ENCODE results near the gene FBXO46.
A peak's percentile ranks its signal among the peaks of the same experiment; 100 is the strongest.

FBXO46 gene

DNA sequence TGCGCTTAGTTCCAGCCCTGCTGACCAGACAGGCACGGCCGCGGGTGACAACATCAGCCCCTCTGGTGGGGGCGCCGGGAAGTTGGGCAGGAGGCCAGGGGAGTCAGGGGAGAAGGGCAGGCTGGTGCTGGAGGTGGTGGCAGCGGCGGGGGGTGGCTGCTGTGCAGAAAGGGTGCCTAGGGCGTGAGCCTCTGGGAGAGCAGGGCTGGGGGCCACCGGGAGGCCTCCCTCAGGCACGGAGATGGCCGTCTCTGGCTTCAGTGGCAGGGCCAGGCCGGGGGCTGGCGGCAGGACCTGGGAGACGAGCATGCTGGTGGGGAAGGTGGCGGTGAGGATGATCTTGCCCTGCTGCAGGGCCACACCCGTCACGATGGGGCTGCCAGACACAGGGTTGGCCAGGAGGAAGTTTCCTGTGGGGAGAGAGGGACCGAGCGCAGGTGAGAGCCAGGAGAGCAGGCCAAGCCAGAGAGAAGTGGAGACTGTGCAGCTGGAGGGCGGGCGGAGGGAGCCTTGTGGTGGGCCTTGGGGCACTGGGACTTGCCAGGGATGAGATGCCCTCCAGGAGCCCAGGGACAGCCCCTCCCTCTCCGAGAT lies 35.1 kb upstream of the FBXO46 start:
- peak overlapping the region; percentile 93 for H3K27ac ChIP-seq (ENCODE audit: low read length)
- H3K27me3 ChIP-seq (ENCODE audit: control insufficient read depth in 1 of 2, insufficient read depth in 2 of 2, low read length in 2 of 2) = no peaks in the 10 kb centered on the region
- H3K9me3 ChIP-seq (ENCODE audit: control insufficient read depth in 2 of 2, low read length in 2 of 2) = no peaks in the 10 kb centered on the region
- H3K4me3 ChIP-seq (ENCODE audit: low read length in 2 of 2) = peak overlapping the region in 1 of 2 donors; percentile 91
- peak overlapping the region; percentile 29 to 87 for H3K9ac ChIP-seq (ENCODE audit: low read length in 2 of 2)
- H3K36me3 ChIP-seq (ENCODE audit: control insufficient read depth in 2 of 2, insufficient read depth in 2 of 2, low read length in 2 of 2) = no peaks in the 10 kb centered on the region
- peaks cover 64% of the 10 kb centered on the region for H3K4me1 ChIP-seq (ENCODE audit: control insufficient read depth, insufficient read depth, low read length)

DNA sequence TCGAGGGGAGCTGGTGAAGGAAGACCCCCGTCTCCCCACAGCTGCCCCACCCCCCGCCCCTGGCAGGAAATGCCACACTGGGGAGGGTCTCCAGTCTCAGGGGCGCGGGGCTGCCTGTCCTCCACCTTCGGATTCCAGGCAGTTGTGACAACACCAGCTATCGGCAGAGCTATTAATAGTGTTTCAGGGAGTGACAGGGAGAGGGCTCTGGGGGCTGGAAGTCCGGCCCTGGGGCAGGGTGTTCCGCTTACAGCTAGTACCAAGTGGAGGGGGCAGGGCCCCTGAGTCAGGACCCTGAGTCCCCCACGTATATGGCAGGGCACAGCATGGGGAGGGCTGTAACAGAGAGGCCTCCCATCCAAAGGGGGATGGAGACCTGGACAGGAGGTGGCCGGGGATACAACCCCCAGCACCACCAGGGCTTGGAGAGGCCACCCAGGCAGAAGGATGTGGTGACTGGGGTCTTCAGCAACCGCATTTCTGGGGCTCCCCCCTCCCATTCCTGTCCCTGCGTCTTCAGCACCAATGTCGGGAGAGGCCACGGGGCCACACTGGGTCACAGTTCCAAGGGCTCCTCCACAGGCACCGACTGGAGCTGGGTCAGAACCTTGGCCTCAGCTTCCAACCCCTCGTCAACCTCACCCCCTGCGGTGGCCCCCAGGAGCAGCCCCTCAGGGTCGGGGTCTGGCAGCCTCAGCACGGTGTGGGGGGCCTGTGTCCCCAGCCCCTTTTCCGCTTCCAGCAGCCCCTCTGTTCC lies 34.4 kb upstream of the FBXO46 start:
- H3K27me3 ChIP-seq (ENCODE audit: control insufficient read depth in 1 of 2, insufficient read depth in 2 of 2, low read length in 2 of 2) = no peaks in the 10 kb centered on the region
- peak overlapping the region; percentile 93 for H3K27ac ChIP-seq (ENCODE audit: low read length)
- H3K4me1 ChIP-seq (ENCODE audit: control insufficient read depth, insufficient read depth, low read length) = peaks cover 58% of the 10 kb centered on the region
- no peaks in the 10 kb centered on the region for H3K9me3 ChIP-seq (ENCODE audit: control insufficient read depth in 2 of 2, low read length in 2 of 2)
- no peaks in the 10 kb centered on the region for H3K36me3 ChIP-seq (ENCODE audit: control insufficient read depth in 2 of 2, insufficient read depth in 2 of 2, low read length in 2 of 2)
- H3K9ac ChIP-seq (ENCODE audit: low read length in 2 of 2) = peak overlapping the region; percentile 17 to 29
- peak overlapping the region in 1 of 2 donors; percentile 91 for H3K4me3 ChIP-seq (ENCODE audit: low read length in 2 of 2)

DNA sequence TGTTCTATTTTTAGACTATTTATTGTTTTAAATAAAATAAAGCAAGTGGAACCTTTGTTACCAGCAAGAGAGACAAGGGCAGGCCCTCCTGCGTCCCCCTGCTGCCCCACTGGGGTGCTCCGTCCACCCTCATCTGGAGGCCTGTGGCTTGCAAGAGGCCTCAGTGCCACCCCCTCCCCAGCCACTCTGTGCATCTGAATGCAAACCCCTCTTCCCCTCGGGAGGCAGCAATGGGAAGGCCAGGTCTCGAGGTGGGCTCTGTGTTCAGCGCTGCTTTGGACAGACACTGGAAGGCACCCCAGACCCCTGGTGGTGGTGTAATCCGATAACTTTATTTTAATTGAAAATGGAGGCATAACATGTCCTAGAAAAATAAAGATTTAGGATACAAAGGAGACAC lies 33.8 kb upstream of the FBXO46 start:
- H3K9me3 ChIP-seq (ENCODE audit: control insufficient read depth in 2 of 2, low read length in 2 of 2) = no peaks in the 10 kb centered on the region
- no peaks in the 10 kb centered on the region for H3K36me3 ChIP-seq (ENCODE audit: control insufficient read depth in 2 of 2, insufficient read depth in 2 of 2, low read length in 2 of 2)
- no peaks in the 10 kb centered on the region for H3K27me3 ChIP-seq (ENCODE audit: control insufficient read depth in 1 of 2, insufficient read depth in 2 of 2, low read length in 2 of 2)
- peaks cover 52% of the 10 kb centered on the region for H3K4me1 ChIP-seq (ENCODE audit: control insufficient read depth, insufficient read depth, low read length)
- H3K27ac ChIP-seq (ENCODE audit: low read length) = peak overlapping the region; percentile 93
- H3K4me3 ChIP-seq (ENCODE audit: low read length in 2 of 2) = peak overlapping the region; percentile 43 to 55
- H3K9ac ChIP-seq (ENCODE audit: low read length in 2 of 2) = peak overlapping the region in 1 of 2 donors; percentile 44

DNA sequence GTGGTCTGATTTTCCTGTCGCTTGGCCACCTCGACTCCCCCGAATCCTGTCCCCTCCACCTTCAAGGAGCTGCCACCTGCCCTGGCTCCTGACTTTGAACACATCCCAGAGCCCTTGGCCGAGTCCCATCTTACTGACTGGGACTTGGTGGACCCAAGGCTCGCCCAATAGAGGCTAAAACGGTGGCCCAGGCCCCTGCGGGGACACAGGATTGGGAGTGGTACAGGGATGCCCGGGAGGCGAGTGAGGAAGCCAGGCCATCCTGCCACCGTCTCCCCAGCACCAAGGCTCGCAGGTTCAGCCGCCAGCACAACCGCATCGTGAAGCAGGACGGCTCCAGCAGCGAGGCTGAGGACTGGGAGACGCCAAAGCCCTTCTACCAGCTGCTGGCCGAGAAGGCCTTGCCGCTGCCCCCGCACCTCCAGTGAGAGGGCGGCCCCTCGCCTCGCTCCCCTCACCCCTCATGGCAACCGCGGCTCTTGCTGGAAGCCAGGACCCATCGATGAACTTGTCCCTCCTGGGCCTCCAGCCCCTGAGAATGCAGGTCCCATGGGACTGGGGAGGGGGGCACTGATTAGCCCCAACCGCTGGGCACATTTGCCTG lies 33.1 kb upstream of the FBXO46 start:
- Histone ChIP-seq H3K27me3 (ENCODE audit: control insufficient read depth in 1 of 2, insufficient read depth in 2 of 2, low read length in 2 of 2) (no peaks in the 10 kb centered on the region), H3K9ac (ENCODE audit: low read length in 2 of 2) (peak overlapping the region; percentile 44 to 51), H3K4me1 (ENCODE audit: control insufficient read depth, insufficient read depth, low read length) (peaks cover 52% of the 10 kb centered on the region), H3K4me3 (ENCODE audit: low read length in 2 of 2) (peak overlapping the region; percentile 55 to 59), H3K9me3 (ENCODE audit: control insufficient read depth in 2 of 2, low read length in 2 of 2) (no peaks in the 10 kb centered on the region), H3K36me3 (ENCODE audit: control insufficient read depth in 2 of 2, insufficient read depth in 2 of 2, low read length in 2 of 2) (no peaks in the 10 kb centered on the region), H3K27ac (ENCODE audit: low read length) (peak overlapping the region; percentile 93)

DNA sequence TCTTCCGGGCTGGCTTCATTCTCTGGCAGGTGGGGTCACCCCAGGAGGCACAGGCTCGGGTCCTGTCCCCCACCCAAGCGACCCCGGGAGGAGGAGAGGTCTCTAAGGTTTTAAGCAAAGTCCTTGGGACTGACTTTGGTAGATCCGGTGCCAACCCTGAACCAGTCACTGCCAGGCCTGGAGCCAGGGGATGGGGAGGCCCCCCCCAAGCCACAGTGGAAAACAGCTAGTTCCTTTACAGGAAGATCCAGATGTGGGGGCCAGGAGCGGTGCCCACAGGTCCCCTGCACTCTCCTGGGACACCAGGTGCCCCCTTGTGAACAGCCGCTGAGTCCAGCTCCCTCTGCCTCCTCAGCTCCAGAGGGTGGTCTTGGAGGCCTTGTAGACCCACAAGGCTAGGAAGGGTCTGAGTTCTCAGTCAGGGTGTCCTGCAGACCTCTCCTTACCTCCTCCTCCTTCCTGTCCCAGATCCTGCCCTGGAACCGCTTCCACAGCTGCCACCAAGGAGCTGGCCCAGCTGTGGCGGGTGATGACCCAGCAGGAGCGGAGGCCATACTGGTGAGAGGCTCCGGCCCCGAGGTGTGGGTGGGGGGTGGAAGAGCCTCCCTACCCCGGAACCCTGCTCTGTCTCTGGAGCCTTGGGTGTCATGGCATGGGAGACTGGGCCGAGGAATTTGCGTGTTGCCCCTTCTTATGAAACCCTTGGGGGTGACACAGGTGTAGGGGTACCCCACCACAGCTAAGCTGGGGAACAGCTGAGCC lies 32.4 kb upstream of the FBXO46 start:
- peak overlapping the region; percentile 44 to 51 for H3K9ac ChIP-seq (ENCODE audit: low read length in 2 of 2)
- no peaks in the 10 kb centered on the region for H3K9me3 ChIP-seq (ENCODE audit: control insufficient read depth in 2 of 2, low read length in 2 of 2)
- peak overlapping the region; percentile 93 for H3K27ac ChIP-seq (ENCODE audit: low read length)
- H3K4me1 ChIP-seq (ENCODE audit: control insufficient read depth, insufficient read depth, low read length) = peaks cover 50% of the 10 kb centered on the region
- no peaks in the 10 kb centered on the region for H3K36me3 ChIP-seq (ENCODE audit: control insufficient read depth in 2 of 2, insufficient read depth in 2 of 2, low read length in 2 of 2)
- H3K27me3 ChIP-seq (ENCODE audit: control insufficient read depth in 1 of 2, insufficient read depth in 2 of 2, low read length in 2 of 2) = no peaks in the 10 kb centered on the region
- H3K4me3 ChIP-seq (ENCODE audit: low read length in 2 of 2) = no peak overlapping the region

DNA sequence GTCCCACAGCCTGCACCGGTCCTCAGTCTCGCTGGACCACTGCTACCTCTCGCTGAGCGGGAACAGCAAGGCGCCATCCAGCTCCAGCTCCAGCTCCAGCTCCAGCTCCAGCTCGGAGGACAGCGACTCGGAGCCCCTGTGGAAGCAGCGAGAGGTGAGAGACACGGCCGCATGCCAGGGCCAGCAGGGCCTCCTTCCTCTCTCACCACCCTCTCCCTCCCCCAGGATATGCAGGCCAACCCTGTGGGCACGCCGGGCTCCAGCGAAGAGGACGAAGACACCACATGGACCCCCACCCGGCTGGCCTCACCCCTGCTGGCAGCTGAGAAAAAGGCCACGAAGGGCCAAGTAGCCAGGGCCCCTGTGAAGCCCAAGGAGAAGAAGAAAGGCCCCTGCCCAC lies 31.0 kb upstream of the FBXO46 start:
- Histone ChIP-seq H3K27ac (ENCODE audit: low read length) (no peak overlapping the region), H3K4me3 (ENCODE audit: low read length in 2 of 2) (no peak overlapping the region), H3K36me3 (ENCODE audit: control insufficient read depth in 2 of 2, insufficient read depth in 2 of 2, low read length in 2 of 2) (no peaks in the 10 kb centered on the region), H3K9ac (ENCODE audit: low read length in 2 of 2) (no peak overlapping the region), H3K4me1 (ENCODE audit: control insufficient read depth, insufficient read depth, low read length) (peaks cover 40% of the 10 kb centered on the region), H3K27me3 (ENCODE audit: control insufficient read depth in 1 of 2, insufficient read depth in 2 of 2, low read length in 2 of 2) (no peaks in the 10 kb centered on the region), H3K9me3 (ENCODE audit: control insufficient read depth in 2 of 2, low read length in 2 of 2) (no peaks in the 10 kb centered on the region)

DNA sequence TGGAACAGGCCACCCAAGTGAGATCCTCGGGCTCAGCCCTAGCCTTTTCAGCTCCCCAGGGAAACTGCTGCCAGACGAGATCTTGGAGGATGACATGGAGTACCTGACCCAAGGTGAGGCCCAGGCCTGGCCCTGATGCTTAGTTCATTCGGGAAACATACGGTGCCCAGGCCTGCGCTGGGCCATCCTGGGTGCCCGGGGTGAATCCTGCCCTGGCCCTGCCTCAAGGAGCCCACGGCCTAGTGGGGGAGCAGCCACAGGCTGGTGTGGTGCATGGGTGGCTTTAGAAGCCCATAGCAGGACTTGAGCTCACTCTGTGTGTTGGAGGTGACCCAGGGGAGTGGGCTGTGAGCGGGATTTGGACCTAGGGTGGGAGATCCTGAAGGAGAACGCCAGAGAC lies 28.2 kb upstream of the FBXO46 start:
- H3K36me3 ChIP-seq (ENCODE audit: control insufficient read depth in 2 of 2, insufficient read depth in 2 of 2, low read length in 2 of 2) = no peaks in the 10 kb centered on the region
- H3K9me3 ChIP-seq (ENCODE audit: control insufficient read depth in 2 of 2, low read length in 2 of 2) = no peaks in the 10 kb centered on the region
- H3K9ac ChIP-seq (ENCODE audit: low read length in 2 of 2) = no peak overlapping the region
- no peak overlapping the region for H3K27ac ChIP-seq (ENCODE audit: low read length)
- H3K4me1 ChIP-seq (ENCODE audit: control insufficient read depth, insufficient read depth, low read length) = peaks cover 12% of the 10 kb centered on the region
- peaks cover 0 to 2% of the 10 kb centered on the region in 2 donors for H3K27me3 ChIP-seq (ENCODE audit: control insufficient read depth in 1 of 2, insufficient read depth in 2 of 2, low read length in 2 of 2)
- H3K4me3 ChIP-seq (ENCODE audit: low read length in 2 of 2) = no peak overlapping the region

DNA sequence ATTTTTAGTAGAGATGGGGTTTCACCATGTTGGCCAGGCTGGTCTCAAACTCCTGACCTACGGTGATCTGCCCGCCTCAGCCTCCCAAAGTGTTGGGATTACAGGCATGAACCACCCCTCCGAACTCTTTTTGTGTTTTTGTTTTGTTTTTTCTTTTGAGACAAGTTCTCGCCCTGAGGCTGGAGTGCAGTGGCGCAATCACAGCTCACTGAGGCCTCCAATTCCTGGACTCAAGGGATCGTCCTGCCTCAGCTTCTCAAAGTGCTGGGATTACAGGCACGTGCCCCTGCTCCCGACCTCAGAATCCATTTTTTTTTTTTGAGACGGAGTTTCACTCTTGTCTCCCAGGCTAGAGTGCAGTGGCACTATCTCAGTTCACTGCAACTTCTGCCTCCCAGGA lies 27.0 kb upstream of the FBXO46 start:
- Histone ChIP-seq H3K4me1 (ENCODE audit: control insufficient read depth, insufficient read depth, low read length) (no peaks in the 10 kb centered on the region), H3K36me3 (ENCODE audit: control insufficient read depth in 2 of 2, insufficient read depth in 2 of 2, low read length in 2 of 2) (no peaks in the 10 kb centered on the region), H3K27ac (ENCODE audit: low read length) (no peak overlapping the region), H3K27me3 (ENCODE audit: control insufficient read depth in 1 of 2, insufficient read depth in 2 of 2, low read length in 2 of 2) (peaks cover 0 to 2% of the 10 kb centered on the region in 2 donors), H3K9ac (ENCODE audit: low read length in 2 of 2) (no peak overlapping the region), H3K4me3 (ENCODE audit: low read length in 2 of 2) (no peak overlapping the region), H3K9me3 (ENCODE audit: control insufficient read depth in 2 of 2, low read length in 2 of 2) (no peaks in the 10 kb centered on the region)

DNA sequence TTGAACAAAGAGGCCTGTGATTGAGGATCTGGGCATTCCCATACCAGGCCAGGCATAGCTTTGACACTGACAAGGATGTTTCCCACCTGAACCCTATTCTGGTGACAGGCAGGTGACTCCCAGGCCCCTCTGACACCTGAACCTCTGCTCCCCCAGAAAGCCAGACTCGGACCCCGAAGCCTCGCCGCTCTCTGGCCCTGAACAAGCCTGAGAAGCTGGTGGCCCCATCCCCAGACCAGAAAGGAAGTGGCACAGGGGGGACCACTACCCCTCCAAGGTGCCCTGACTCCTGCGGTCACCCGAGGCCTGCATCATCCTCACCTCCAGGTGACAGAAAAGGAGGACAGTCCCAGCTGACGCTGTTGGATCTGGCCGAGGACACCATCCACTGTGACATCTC lies 23.6 kb upstream of the FBXO46 start:
- Histone ChIP-seq H3K9me3 (ENCODE audit: control insufficient read depth in 2 of 2, low read length in 2 of 2) (no peaks in the 10 kb centered on the region), H3K4me1 (ENCODE audit: control insufficient read depth, insufficient read depth, low read length) (no peaks in the 10 kb centered on the region), H3K27me3 (ENCODE audit: control insufficient read depth in 1 of 2, insufficient read depth in 2 of 2, low read length in 2 of 2) (peaks cover 0 to 2% of the 10 kb centered on the region in 2 donors), H3K36me3 (ENCODE audit: control insufficient read depth in 2 of 2, insufficient read depth in 2 of 2, low read length in 2 of 2) (no peaks in the 10 kb centered on the region), H3K4me3 (ENCODE audit: low read length in 2 of 2) (no peak overlapping the region), H3K27ac (ENCODE audit: low read length) (no peak overlapping the region), H3K9ac (ENCODE audit: low read length in 2 of 2) (no peak overlapping the region)

DNA sequence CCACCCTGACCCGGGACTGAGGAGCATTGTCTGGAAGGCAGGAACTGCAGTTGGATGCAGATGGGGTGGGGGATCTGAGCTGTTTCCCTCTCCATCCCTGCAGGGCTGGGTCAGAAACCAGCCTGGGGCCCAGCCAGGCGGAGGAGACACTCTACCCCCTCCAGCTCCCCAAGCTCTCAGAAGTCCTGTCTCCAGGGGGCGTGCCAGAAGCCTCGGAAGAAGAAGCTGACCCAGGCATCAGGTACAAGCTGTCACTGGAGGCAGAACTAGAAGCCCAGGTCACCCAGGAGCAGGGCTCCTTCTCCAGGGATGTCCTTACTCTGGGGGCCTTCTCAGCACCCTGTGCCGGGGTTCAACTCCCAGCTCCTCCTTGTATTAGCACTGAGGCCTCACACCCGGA lies 22.9 kb upstream of the FBXO46 start:
- Histone ChIP-seq H3K9me3 (ENCODE audit: control insufficient read depth in 2 of 2, low read length in 2 of 2) (no peaks in the 10 kb centered on the region), H3K27me3 (ENCODE audit: control insufficient read depth in 1 of 2, insufficient read depth in 2 of 2, low read length in 2 of 2) (peaks cover 0 to 2% of the 10 kb centered on the region in 2 donors), H3K9ac (ENCODE audit: low read length in 2 of 2) (no peak overlapping the region), H3K4me3 (ENCODE audit: low read length in 2 of 2) (no peak overlapping the region), H3K27ac (ENCODE audit: low read length) (no peak overlapping the region), H3K36me3 (ENCODE audit: control insufficient read depth in 2 of 2, insufficient read depth in 2 of 2, low read length in 2 of 2) (no peaks in the 10 kb centered on the region), H3K4me1 (ENCODE audit: control insufficient read depth, insufficient read depth, low read length) (no peaks in the 10 kb centered on the region)
